Endodermal cell (in vitro differentiated cells): Measurements from ENCODE around the gene MTREX. TPM values are rescaled to one million over a fixed set of nuclear protein-coding genes. Genes with fewer than 3 reads are reported as not detected.

Experiments
- DNase-seq: peaks from one replicate; pipeline ENCODE4 v3.0.0-alpha.2; 2017
- H3K27ac ChIP-seq: 2 replicates; pipeline ENCODE4 v1.5.1; 2013; ENCODE audit warnings: mild to moderate bottlenecking, low read depth, low read length, moderate library complexity
- H3K27me3 ChIP-seq: 2 replicates; pipeline ENCODE4 v1.6.1; 2013; ENCODE audit warnings: mild to moderate bottlenecking, low read length, moderate library complexity; ENCODE audit not compliant: insufficient read depth, control insufficient read depth, poor library complexity, severe bottlenecking
- H3K36me3 ChIP-seq: 2 replicates; pipeline ENCODE4 v1.7.0; 2013; ENCODE audit warnings: mild to moderate bottlenecking, low read length, moderate library complexity; ENCODE audit not compliant: control insufficient read depth, insufficient read depth
- H3K4me1 ChIP-seq: one replicate; pipeline ENCODE4 v1.7.0; 2013; ENCODE audit warnings: low read length; ENCODE audit not compliant: control insufficient read depth, insufficient read depth
- H3K4me3 ChIP-seq: 2 replicates; pipeline ENCODE4 v1.5.1; 2013; ENCODE audit warnings: mild to moderate bottlenecking, low read length, moderate library complexity
- H3K9ac ChIP-seq: 2 replicates; pipeline ENCODE4 v1.6.1; 2013; ENCODE audit warnings: mild to moderate bottlenecking, low read length, moderate library complexity; ENCODE audit not compliant: poor library complexity, severe bottlenecking; ENCODE audit errors: extremely low read depth
- H3K9me3 ChIP-seq: 2 replicates; pipeline ENCODE4 v1.6.1; 2013; ENCODE audit warnings: mild to moderate bottlenecking, low read length, moderate library complexity; ENCODE audit not compliant: control insufficient read depth
- H3K27ac Mint-ChIP-seq: 2 replicates; pipeline ENCODE4 v1.8.0; 2020; ENCODE audit warnings: mixed read lengths
- H3K27me3 Mint-ChIP-seq: 2 replicates; pipeline ENCODE4 v1.8.0; 2021; ENCODE audit warnings: mild to moderate bottlenecking, mixed read lengths; ENCODE audit not compliant: insufficient read depth
- H3K36me3 Mint-ChIP-seq: 2 replicates; pipeline ENCODE4 v1.8.0; 2020; ENCODE audit warnings: low read depth, mixed read lengths
- H3K4me1 Mint-ChIP-seq: 2 replicates; pipeline ENCODE4 v1.8.0; 2020; ENCODE audit warnings: mixed read lengths
- H3K4me3 Mint-ChIP-seq: 2 replicates; pipeline ENCODE4 v1.8.0; 2020; ENCODE audit warnings: mild to moderate bottlenecking, moderate library complexity, mixed read lengths
- H3K9me3 Mint-ChIP-seq: 2 replicates; pipeline ENCODE4 v1.8.0; 2020; ENCODE audit warnings: mild to moderate bottlenecking, mixed read lengths
- WGBS, 2 experiments: methylation state at CpG; one replicate each; pipeline versions ENCODE4 v1.1.5 to v1.1.7; 2013; ENCODE audit warnings: missing lambda C conversion rate in 2 of 2, mixed read lengths in 1 of 2; ENCODE audit not compliant: insufficient coverage in 1 of 2, insufficient read length in 1 of 2; 5-methylcytosine and 5-hydroxymethylcytosine counted together
- total RNA-seq, 2 donors: library from RNA; stranded (reverse); fragmentation: NEBNext Ultra II Directional in 1 of 2; extraction: Animal tissue kit (Norgen Biotek cat#: 25700) in 1 of 2; gene quantifications; 2 replicates in 1 of 2; 3 replicates in 1 of 2; pipeline ENCODE4 v1.2.1, GENCODE V29; 2021
- TF ChIP-seq, protein P1 (sequence below): fragments of 200-600 bp; sonication (generic); conservative IDR thresholded peaks from 2 replicates; pipeline ENCODE4 v1.5.0; 2021; ENCODE audit warnings: antibody characterized with exemption, mild to moderate bottlenecking

MTREX gene
- total RNA-seq, 2 donors from 2014 or later: 91.0 to 106 TPM

DNA sequence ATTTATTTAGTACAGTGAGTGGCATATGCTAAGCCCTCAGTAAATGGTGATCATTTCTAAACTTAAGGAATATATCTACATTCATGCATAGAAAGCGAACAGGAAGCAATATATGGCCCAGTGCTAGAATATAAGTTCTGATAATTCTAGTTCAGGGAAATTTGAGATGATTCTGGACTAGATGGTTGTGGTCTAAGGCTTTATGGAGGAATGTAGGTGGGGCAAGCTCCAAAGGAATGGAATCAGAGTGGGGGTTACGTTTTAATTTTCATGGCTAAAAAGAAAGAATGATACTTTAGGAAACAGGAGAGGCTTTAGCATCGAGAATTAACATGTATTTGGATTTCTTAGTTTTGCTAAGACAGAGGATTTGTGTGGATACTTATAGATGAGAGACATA is 56.1 kb downstream of the MTREX start:
- Mint-ChIP-seq H3K4me1 (peaks cover 6% of the 10 kb centered on the region), H3K36me3 (peaks cover 47% of the 10 kb centered on the region), H3K9me3 (peaks cover 9% of the 10 kb centered on the region), H3K27me3 (no peaks in the 10 kb centered on the region), H3K27ac (peak overlapping the region; percentile 15), H3K4me3 (no peak overlapping the region)
- Histone ChIP-seq H3K4me3 (no peak overlapping the region), H3K9ac (no peak overlapping the region), H3K9me3 (peaks cover 16% of the 10 kb centered on the region), H3K36me3 (peaks cover 45% of the 10 kb centered on the region), H3K27me3 (no peaks in the 10 kb centered on the region), H3K4me1 (no peaks in the 10 kb centered on the region), H3K27ac (no peak overlapping the region)
- no peak for DNase-seq
- WGBS, 2 experiments: 94 to 100% methylated on average over 2 to 3 of the region's 3 CpGs
- TF ChIP-seq, protein P1, sequence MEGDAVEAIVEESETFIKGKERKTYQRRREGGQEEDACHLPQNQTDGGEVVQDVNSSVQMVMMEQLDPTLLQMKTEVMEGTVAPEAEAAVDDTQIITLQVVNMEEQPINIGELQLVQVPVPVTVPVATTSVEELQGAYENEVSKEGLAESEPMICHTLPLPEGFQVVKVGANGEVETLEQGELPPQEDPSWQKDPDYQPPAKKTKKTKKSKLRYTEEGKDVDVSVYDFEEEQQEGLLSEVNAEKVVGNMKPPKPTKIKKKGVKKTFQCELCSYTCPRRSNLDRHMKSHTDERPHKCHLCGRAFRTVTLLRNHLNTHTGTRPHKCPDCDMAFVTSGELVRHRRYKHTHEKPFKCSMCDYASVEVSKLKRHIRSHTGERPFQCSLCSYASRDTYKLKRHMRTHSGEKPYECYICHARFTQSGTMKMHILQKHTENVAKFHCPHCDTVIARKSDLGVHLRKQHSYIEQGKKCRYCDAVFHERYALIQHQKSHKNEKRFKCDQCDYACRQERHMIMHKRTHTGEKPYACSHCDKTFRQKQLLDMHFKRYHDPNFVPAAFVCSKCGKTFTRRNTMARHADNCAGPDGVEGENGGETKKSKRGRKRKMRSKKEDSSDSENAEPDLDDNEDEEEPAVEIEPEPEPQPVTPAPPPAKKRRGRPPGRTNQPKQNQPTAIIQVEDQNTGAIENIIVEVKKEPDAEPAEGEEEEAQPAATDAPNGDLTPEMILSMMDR: no peak

DNA sequence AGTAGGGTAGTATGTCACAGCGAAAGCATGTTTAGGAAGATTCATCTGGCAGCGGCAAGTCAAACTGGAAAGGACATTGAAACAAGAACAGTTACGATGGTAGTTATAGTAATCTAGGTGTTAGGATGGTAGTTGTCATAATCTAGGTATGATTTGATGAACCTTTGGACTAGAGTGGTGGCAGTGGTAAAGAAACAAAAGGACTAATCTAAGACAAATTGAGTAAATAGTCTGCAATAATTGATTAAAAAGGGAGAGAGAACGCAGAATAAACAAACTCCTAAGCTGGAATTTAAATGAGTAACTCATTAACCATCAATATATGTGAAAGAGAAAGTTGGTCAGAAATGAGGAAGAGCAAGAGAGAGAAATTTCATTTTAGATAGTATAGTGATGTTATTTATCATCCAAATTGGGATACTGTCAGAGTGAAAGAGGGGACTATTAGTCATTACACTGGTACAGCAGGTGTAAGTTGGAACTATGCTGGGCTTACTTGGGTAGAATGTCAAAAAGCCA is 56.8 kb downstream of the MTREX start:
- Mint-ChIP-seq H3K27ac (no peak overlapping the region), H3K36me3 (peaks cover 44% of the 10 kb centered on the region), H3K27me3 (no peaks in the 10 kb centered on the region), H3K4me1 (peaks cover 6% of the 10 kb centered on the region), H3K9me3 (peaks cover 9% of the 10 kb centered on the region), H3K4me3 (no peak overlapping the region)
- H3K4me1 ChIP-seq: no peaks in the 10 kb centered on the region
- no peak overlapping the region for H3K4me3 ChIP-seq
- no peak overlapping the region for H3K27ac ChIP-seq
- peaks cover 43% of the 10 kb centered on the region for H3K36me3 ChIP-seq
- H3K27me3 ChIP-seq: no peaks in the 10 kb centered on the region
- peaks cover 10% of the 10 kb centered on the region for H3K9me3 ChIP-seq
- DNase-seq: no peak
- TF ChIP-seq, protein P1: no peak
- 96 to 97% methylated on average over 3 to 4 of the region's 4 CpGs for WGBS, 2 experiments
- H3K9ac ChIP-seq: no peak overlapping the region

DNA sequence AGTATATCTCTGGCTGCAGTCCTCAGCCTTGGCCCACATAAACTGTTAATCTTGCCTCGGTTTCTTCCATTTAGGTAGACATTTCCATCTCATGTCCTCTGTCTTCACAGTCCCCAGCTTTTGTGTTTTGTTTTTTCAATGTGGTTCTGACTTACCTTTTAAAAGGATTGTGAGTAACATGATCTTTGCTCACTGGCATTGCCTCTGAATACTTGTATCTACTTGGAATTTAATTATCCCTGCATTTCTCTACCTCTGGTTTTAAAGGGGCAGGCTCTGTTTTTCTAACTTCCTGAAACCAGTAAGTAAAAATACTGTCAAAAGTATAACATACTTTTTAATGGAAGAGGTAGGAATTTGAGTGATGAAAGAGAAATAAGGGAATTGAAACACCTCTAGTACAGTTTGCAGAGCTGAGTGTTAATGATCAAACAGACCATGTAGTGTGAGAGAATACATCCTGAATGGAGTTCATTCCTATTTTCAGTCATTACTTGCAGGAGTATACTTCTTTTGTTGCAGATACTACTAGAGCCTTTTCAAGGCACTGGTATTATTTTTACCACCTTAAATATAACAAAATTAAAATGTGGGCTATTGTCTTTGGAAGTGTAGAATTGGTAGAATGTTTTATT is 62.6 kb downstream of the MTREX start:
- Mint-ChIP-seq H3K36me3 (peaks cover 76% of the 10 kb centered on the region), H3K9me3 (peaks cover 30% of the 10 kb centered on the region), H3K27me3 (no peaks in the 10 kb centered on the region), H3K4me1 (no peaks in the 10 kb centered on the region), H3K27ac (no peak overlapping the region), H3K4me3 (no peak overlapping the region)
- Histone ChIP-seq H3K4me3 (no peak overlapping the region), H3K27ac (no peak overlapping the region), H3K27me3 (no peaks in the 10 kb centered on the region), H3K4me1 (no peaks in the 10 kb centered on the region), H3K36me3 (peaks cover 82% of the 10 kb centered on the region), H3K9me3 (peaks cover 38% of the 10 kb centered on the region), H3K9ac (no peak overlapping the region)
- TF ChIP-seq, protein P1: no peak
- no peak for DNase-seq
- WGBS, 2 experiments: 89 to 100% methylated on average over 1 of the region's 1 CpG
